Activated B cell treated with CpG ODN at 0.5 μM for 24 hours (primary cell): Measurements from ENCODE around the gene CDC23. TPM values are rescaled to one million over a fixed set of nuclear protein-coding genes. Genes with fewer than 3 reads are reported as not detected.
A peak's percentile ranks its signal among the peaks of the same experiment; 100 is the strongest.

Source experiments
- ATAC-seq: fragments of 200-7000 bp; cut with Tn5 transposase; one replicate; pipeline ENCODE4 v1.10.0; 2021; ENCODE audit warnings: low read depth, mild to moderate bottlenecking, moderate library complexity
- CTCF ChIA-PET: fragments of 350-600 bp; sonication (Branson Sonifier 250); formaldehyde crosslinking; loops from one replicate; lab custom pipeline; 2021; ENCODE audit warnings: antibody characterized with exemption; lab: Charles Lee
- POLR2A ChIA-PET: fragments of 350-600 bp; sonication (Branson Sonifier 250); formaldehyde crosslinking; loops from one replicate; lab custom pipeline; 2021; ENCODE audit warnings: antibody characterized with exemption; lab: Charles Lee
- DNase-seq: peaks from one replicate; pipeline ENCODE4 v3.0.0; 2022
- H3K27ac Mint-ChIP-seq: one replicate; pipeline ENCODE4 v1.8.0; 2020; ENCODE audit warnings: mixed read lengths
- H3K27me3 Mint-ChIP-seq: one replicate; pipeline ENCODE4 v1.8.0; 2021; ENCODE audit warnings: mixed read lengths
- H3K36me3 Mint-ChIP-seq: one replicate; pipeline ENCODE4 v1.8.0; 2021; ENCODE audit warnings: low read depth, mixed read lengths
- H3K4me1 Mint-ChIP-seq: one replicate; pipeline ENCODE4 v1.8.0; 2021; ENCODE audit warnings: mixed read lengths
- H3K4me3 Mint-ChIP-seq: one replicate; pipeline ENCODE4 v1.8.0; 2020; ENCODE audit warnings: mild to moderate bottlenecking, mixed read lengths
- H3K9me3 Mint-ChIP-seq: one replicate; pipeline ENCODE4 v1.8.0; 2020; ENCODE audit warnings: mixed read lengths
- intact Hi-C: fragments of 100-400 bp; cut with micrococcal nuclease; formaldehyde crosslinking; loops from one replicate; pipeline ENCODE4 v1.15.1; 2024
- total RNA-seq: library from RNA; stranded (reverse); gene quantifications from 2 replicates; pipeline ENCODE4 v1.2.3, GENCODE V29; 2022
- TF ChIP-seq, protein P1 (sequence below): fragments of 200-600 bp; IDR thresholded peaks from one replicate; pipeline ENCODE4 v1.8.0; 2022; ENCODE audit warnings: antibody characterized with exemption, mild to moderate bottlenecking

CDC23 gene
- total RNA-seq, 1 donor from 2014 or later, result 35.0 TPM

DNA sequence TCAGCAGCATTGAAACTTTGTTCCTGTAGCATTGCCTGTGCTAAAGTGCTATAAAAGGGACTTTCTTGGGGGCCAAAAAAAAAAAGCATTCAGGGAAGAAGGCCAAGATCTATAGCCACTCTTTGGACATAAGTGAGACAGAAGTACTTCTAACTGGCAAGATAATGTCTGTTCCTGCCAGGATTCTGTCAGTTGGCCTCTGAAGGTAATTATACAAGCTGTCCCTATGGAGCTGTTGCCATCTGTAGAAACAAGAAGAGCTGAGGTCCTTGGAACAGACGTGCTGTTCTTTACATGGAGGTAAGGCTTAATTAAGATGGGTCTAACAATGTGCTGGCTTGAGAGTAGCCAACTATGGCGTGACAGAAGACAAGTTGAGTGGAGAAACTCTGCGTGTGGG is 24.5 kb downstream of the CDC23 start:
- DNase-seq, result no peak
- Mint-ChIP-seq H3K4me1 (peaks cover 2% of the 10 kb centered on the region), H3K27ac (no peak overlapping the region), H3K36me3 (peaks cover 89% of the 10 kb centered on the region), H3K9me3 (no peaks in the 10 kb centered on the region), H3K27me3 (no peaks in the 10 kb centered on the region), H3K4me3 (no peak overlapping the region)
- TF ChIP-seq, protein P1, sequence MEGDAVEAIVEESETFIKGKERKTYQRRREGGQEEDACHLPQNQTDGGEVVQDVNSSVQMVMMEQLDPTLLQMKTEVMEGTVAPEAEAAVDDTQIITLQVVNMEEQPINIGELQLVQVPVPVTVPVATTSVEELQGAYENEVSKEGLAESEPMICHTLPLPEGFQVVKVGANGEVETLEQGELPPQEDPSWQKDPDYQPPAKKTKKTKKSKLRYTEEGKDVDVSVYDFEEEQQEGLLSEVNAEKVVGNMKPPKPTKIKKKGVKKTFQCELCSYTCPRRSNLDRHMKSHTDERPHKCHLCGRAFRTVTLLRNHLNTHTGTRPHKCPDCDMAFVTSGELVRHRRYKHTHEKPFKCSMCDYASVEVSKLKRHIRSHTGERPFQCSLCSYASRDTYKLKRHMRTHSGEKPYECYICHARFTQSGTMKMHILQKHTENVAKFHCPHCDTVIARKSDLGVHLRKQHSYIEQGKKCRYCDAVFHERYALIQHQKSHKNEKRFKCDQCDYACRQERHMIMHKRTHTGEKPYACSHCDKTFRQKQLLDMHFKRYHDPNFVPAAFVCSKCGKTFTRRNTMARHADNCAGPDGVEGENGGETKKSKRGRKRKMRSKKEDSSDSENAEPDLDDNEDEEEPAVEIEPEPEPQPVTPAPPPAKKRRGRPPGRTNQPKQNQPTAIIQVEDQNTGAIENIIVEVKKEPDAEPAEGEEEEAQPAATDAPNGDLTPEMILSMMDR, result no peak
- ChIA-PET CTCF (interaction anchor here (0.8 kb wide), 1 partner anchor 166 kb away, joined by 3 read pairs; no protein-coding TSS in a partner anchor), POLR2A (interaction anchor here (0.5 to 0.7 kb wide), 2 partner anchors 544 to 1659 kb away, joined by 4 to 5 read pairs; no protein-coding TSS in a partner anchor)
- ATAC-seq, result no peak
- intact Hi-C loops, result no loop called here

DNA sequence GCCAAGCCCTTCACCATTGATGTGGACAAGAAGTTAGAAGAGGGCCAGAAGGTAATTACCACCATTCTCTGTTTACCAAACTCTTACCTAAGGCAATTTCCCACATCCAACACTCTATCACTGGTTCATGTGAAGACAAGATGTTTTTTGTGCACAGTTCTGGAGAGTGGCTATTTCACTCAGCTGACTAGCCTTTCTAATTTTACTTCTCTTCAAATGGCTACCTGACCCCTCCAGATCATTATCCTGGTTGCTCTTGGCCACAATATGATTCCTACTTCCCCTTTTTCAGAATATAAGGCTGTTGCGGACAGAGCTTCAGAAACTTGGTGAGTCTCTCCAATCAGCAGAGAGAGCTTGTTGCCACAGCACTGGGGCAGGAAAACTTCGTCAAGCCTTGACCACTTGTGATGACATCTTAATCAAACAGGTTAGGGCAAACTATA is 27.1 kb downstream of the CDC23 start:
- POLR2A ChIA-PET, result no interaction called here
- Mint-ChIP-seq H3K9me3 (no peaks in the 10 kb centered on the region), H3K4me3 (no peak overlapping the region), H3K27me3 (no peaks in the 10 kb centered on the region), H3K36me3 (peaks cover 65% of the 10 kb centered on the region), H3K4me1 (peaks cover 2% of the 10 kb centered on the region), H3K27ac (no peak overlapping the region)
- no peak for DNase-seq
- CTCF ChIA-PET, result interaction anchor here (0.5 kb wide), 1 partner anchor 457 kb away, joined by 3 read pairs; no protein-coding TSS in a partner anchor
- TF ChIP-seq, protein P1, result no peak
- ATAC-seq, result no peak
- intact Hi-C loops, result no loop called here

DNA sequence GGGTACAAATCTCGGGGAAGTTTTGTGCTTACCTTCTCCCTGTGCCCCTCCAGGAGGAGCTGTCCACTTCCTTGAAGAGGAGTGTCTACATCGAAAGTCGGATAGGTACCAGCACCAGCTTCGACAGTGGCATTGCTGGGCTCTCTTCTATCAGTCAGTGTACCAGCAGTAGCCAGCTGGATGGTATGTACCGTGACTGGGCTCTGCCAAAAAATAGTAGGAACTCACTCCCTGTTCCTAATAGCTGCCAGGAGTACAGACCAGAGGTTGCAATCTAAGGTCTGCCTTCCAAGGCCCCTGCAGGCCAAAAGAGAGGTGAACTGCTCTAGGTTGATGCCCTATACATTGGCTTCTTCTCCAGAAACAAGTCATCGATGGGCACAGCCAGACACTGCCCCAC is 30.3 kb downstream of the CDC23 start:
- TF ChIP-seq, protein P1, result no peak
- H3K36me3 Mint-ChIP-seq, result peaks cover 38% of the 10 kb centered on the region
- ChIA-PET CTCF (no interaction called here), POLR2A (no interaction called here)
- ATAC-seq, result no peak
- no peak overlapping the region for H3K27ac Mint-ChIP-seq
- peaks cover 4% of the 10 kb centered on the region for H3K4me1 Mint-ChIP-seq
- no peak overlapping the region for H3K4me3 Mint-ChIP-seq
- intact Hi-C loops, result no loop called here
- DNase-seq, result no peak
- no peaks in the 10 kb centered on the region for H3K27me3 Mint-ChIP-seq
- no peaks in the 10 kb centered on the region for H3K9me3 Mint-ChIP-seq

GRCh38 chr5:138180841-138181240 is 32.3 kb downstream of the CDC23 start:
- POLR2A ChIA-PET, result no interaction called here
- no peak for ATAC-seq

DNA sequence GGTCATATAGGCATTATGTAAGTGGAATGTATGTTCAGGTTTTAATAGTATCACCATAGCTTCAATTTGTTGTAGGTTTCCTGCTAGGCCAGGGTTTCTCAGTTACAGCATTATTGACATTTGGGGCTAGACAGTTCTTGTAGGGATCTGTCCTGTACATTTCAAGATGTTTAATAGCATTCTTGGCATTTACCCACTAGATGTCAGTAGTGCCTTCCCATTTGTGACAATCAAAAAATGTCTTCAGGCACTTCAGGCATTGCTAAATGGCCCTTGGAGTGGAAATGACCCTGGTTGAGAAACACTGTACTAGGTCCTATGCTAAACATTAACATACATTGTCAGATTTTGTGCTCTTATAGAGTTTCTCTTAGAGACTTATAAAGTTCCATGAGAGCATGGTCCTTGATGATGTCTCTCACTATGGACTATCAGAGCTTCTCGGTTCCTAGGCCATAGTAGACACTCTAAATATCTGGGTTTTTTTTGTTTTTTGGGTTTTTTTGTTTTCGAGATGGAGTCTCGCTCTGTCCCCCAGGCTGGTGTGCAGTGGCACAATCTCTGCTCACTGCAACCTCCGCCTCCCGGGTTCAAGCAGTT is 32.8 kb downstream of the CDC23 start:
- H3K36me3 Mint-ChIP-seq, result peaks cover 23% of the 10 kb centered on the region

More at GRCh38 chr5:138180841-138181240, 32.3 kb downstream of the CDC23 start:
- Mint-ChIP-seq H3K27me3 (no peaks in the 10 kb centered on the region), H3K27ac (no peak overlapping the region), H3K4me1 (peaks cover 4% of the 10 kb centered on the region), H3K9me3 (no peaks in the 10 kb centered on the region), H3K36me3 (peaks cover 25% of the 10 kb centered on the region), H3K4me3 (no peak overlapping the region)
- CTCF ChIA-PET, result interaction anchor here (1.0 kb wide), 1 partner anchor 324 kb away, joined by 3 read pairs; no protein-coding TSS in a partner anchor
- intact Hi-C loops, result loop anchor here (1.0 kb wide), 2 partner anchors 230 to 322 kb away; no protein-coding TSS in a partner anchor
- TF ChIP-seq, protein P1, result no peak
- no peak for DNase-seq

More for the DNA sequence above, 32.8 kb downstream of the CDC23 start:
- POLR2A ChIA-PET, result no interaction called here
- no peak for DNase-seq
- intact Hi-C loops, result loop anchor here (1.0 kb wide), 2 partner anchors 231 to 323 kb away; no protein-coding TSS in a partner anchor
- Mint-ChIP-seq H3K27ac (no peak overlapping the region), H3K27me3 (no peaks in the 10 kb centered on the region), H3K4me1 (peaks cover 4% of the 10 kb centered on the region), H3K4me3 (peak overlapping the region; percentile 48), H3K9me3 (no peaks in the 10 kb centered on the region)
- CTCF ChIA-PET, result interaction anchor here (1.0 kb wide), 1 partner anchor 324 kb away, joined by 3 read pairs; no protein-coding TSS in a partner anchor
- ATAC-seq, result no peak
- TF ChIP-seq, protein P1, result no peak
